ENCODE results near the gene ASPSCR1.
"Not testable (repeated sequence)": the region's sequence is repeated elsewhere in the genome, so short reads cannot be mapped to it uniquely, and the experiment has no call there.

ASPSCR1 gene

DNA sequence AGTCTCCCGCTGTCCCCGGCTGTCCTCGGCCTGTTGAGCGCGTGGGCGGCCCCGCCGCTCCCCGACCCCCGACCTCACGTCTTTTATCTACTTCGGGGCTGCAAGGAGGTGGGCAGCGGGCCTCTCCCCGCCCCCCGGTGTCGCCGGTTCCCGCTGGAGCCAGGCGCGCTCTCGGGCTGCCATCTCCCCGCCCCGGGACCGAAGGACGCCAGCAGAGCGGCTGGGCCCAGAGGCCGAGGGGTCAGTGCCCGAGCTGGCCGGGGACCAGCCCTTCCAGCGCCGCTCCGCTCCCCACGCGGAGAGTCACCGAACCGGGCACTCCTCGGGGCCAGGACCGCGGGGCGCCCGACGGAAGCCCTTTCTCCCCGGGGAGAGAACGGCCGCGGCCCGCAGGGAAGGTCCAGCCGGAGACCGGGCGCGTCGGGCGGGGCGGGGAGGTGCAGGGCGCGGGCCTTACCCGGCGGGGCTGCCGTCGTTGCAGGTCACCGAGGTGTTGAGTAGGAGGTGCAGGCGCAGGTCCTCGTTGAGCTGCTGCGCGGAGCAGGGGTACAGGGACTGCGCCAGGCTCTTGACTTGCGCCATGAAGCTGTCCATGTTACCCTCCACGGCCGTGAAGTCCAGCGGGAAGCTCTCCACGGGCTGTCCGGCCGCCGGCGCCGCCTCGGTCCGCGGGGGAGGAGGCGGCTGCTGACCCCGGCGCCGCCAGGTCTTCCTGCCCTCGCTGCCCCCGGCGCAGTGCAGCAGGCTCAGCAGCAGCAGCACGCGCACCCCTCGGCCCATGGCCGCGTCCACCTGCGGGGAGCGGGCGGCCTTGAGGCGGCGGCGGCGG lies 17.1 kb upstream of the ASPSCR1 start:
- no peak for DNase-seq (ENCODE audit: low read depth)

DNA sequence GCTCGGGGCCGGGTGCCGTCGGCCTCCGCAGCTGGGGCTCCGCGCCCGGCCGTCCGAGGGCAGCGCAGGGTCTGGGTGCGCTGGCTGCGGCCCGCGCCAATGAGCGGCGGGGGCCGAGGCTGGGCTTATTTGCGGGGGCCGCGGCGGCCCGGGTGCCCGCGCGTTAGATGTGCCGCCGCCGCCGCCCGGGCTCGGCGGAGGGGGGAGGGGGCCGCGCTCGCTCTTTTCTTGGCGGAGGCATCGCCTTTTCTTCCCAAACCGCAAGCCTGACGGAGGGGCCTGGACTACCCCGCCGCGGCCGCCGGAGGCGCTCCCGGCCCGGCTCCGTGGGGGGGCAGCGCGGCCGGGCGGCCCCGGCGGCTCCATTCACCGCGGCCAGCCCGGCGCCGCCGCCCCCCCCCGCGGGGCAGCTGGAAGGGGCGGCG lies 16.3 kb upstream of the ASPSCR1 start, which contains the start of gene NOTUM:
NOTUM (minus strand) TSS at position 101 of the 425 bp plus-strand sequence. CDS start 278 bp downstream, outside the sequence.
- DNase-seq (ENCODE audit: low read depth) = no peak

DNA sequence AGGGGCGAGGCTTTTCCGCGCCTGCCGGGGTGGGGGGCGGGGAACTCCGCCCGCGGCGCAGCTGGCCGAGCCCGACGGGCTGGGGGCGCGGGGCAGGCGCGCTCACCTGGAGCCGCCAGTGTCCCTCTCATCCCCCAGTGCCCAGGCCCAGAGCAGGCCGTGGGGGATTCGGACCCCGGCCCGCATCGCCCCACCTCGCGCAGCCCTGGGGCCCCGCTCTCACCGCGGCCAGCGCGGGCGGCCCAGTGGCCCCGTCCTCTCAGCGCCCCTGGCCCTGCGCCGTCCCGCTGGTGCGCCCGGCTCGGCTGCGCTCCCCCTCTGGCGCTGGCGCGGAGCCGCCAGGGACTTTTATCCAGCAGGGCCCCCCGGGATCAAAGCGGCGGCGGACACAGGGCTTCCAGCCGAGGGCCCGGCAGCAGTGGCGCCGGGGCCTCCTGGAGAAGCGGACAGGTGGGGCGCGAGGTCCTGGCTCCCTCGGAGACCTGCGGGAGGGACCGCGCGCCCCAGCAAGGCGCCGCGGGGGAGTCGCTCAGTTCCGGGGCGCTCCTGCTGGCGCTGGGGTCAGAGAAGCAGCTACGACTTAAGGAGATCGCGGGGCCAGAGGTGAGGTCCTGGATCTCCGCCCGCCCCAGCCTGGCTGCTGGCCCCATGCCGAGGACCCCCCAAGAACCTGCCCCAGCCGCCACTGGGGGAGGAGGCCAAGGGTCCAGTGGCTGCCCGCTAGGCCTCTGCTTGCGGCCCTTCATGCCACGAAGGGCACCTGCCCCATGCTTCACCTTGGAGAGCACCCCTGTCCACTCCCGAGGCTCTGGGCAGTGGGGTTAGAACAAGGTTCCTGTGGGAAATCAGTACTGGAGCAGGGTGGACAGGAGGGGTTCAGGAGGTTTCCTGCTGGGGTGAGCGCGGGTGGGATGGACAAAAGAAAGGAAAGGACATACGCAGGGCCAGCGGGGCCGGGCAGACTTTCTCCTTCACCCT lies 15.6 kb upstream of the ASPSCR1 start:
- no peak for DNase-seq (ENCODE audit: low read depth)

DNA sequence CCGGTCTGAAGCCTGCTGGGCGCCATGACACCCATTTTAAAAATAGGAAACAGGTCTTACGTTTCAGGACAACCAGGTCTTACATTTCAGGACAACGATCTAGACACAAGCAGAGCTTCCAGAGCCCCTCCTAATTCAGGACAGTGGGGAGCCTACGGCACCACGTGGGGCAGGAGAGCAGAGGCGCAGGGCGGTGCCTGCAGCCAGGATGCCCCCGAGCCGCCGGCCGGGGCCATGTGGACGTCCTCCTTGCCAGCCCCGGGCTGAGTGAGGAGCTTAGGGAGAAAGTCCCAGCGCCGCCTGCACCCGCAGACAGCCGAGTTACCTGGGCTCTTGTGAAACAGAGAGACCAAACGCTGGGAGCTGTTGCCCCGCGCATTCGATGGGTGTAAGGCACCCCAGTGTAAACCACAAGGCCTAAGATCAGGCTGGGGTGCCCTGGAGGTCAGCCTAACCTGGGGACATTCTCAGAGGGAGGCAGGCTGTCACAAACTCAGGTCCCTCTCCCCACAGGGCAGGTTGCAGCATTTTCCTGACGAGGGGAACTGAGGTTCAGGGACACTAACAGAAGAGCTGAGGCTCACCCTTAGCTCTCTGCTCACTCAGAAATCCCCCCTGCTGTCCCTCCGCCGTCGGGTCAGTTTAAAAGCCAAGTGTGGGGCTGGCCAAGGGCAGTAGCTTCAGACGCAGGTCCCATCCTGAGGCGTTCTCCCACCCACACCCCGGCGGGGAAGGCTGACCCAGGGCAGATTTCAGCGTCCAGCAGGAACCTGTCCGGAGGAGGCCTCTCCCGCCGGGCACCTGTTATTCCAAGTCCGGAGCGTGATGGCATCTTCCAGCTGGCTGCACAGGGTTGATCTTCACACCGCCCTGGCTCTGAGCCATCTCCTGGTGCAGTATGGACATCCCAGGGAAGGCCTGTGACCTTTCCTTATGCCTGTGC lies 14.7 kb upstream of the ASPSCR1 start:
- DNase-seq (ENCODE audit: low read depth) = no peak

DNA sequence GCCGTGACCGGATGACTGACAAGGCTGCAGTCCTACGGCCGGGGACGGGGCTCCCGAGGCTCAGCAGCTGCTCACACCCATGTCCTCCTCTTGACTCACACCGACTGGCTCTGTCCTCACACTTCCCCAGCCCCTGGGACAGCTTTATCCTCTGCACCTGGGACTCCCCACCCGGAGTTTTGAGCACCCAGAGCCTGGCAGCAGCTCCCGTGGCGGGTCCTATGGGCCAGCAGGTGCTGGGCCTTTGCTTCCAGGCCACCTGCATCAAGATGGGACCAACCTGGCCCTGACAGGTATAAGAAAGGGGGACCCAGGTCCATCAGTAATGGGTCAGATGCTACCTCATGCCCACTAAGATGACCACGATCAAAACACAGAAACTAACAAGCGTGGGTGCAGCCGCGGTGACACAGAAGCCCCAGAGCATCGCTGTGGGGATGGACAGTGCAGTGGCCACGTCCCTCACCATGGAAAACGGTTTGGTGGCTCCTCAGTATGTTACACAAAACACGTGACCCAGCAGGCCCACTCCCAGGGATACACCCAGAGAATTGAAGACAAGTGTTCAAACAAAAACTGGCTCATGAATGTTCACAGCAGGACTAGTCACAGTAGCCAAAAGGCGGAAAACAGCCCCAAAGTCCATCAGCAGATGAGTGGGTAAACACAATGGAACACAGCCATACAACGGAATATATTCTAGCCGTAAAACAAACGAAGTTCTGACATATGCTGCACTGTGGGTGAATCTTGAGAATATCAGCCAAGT lies 13.2 kb upstream of the ASPSCR1 start:
- DNase-seq (ENCODE audit: low read depth) = no peak

DNA sequence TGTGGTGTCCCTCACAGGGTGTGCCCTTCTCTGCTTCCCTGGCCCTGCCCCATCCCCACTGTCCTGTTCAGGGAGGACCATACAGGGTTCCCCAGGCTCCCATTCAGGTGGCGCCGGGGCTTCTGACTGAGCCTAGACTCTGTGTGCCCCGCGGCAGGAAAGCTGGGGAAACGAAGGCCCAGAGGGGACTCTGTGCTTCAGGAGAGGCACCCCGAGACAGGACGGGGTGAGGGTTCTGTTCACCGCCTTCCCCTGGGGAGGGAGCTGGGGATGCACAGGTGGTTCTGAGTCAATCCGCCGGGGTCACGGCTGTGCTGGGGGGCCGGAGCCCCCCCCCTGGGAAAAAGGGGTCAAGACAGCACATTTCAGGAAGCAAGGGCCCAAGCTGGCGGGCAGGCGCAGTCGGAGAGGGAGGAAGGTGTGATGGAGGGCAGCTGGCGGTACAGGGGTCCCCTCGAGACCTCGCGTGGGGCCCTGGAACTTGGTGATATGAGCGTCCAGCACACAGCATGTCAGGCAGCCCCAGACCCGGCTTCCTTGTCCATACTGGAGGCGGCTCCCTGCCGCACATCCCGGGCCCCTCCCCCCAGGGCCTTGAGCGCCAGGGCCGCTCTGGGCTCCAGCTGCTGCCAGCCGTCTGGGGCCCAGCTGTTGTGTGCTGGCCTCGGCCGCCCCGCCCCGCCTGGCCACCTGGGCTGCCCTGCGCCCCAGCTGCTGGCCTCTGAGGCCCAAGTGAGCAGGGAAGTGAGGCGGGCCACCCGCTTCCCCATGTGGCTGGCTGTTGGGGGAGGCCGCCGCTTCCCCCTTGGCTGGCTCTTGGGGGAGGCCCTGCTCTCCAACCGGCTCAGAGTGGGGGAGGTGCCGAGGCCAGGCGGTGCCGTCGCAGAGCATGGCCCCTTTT lies 10.8 kb upstream of the ASPSCR1 start:
- no peak for DNase-seq (ENCODE audit: low read depth)

DNA sequence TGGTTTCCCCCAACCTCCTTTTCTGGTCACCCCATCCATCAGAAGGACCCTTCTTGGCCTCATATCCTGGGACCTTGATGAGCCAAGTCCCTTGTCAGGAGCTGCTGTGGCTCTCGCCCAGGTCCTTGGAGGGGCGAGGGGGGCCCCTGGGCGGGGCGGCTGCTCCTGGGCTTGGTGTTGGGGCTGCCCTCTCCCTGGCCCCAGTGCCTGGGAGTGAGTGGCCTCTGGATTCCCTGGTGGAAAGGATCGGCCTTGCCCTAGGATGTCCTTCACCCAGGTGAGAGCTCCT lies 10.2 kb upstream of the ASPSCR1 start:
- DNase-seq (ENCODE audit: low read depth) = no peak

DNA sequence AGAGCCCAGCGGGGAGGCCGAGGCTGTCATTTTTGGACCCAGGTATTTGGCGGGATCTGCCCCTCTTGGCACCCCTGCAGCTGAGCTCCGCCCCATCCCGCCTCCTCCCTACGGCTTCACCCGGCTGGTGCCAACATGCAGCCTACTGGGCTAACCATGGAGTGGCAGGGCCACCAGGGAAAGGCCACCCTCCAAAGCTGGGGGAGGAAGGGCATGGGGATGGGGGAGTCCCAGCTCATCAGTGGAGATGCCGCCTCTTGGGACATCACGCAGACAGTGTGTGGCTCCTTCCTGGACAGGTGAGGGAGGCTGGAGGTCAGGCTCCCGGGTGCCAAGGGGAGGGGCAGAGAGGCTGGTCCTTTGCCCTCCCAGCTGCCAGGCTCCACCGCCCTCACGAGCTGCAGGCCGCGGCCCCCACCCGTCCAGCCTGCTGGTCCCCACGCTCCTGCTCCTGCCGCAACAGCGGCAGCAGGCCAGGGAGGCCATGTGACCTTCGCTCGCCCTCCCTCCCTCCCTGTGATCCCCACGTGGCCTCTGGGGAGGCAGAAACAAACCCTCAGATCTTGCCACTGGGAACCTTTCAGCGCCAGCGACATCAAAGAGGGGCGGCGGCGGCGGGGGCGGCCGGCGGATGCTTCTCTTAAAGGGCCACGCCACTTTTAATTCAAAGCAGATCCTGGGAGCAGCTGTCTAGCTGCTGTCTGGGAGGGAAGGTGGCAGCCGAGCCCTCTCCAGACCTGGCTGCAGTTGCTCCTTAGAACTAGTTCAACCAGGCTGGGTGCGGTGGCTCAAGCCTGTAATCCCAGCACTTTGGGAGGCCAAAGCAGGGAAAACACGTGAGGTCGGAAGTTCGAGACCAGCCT lies 9.7 kb upstream of the ASPSCR1 start:
- peak; percentile 62 for DNase-seq (ENCODE audit: low read depth)

DNA sequence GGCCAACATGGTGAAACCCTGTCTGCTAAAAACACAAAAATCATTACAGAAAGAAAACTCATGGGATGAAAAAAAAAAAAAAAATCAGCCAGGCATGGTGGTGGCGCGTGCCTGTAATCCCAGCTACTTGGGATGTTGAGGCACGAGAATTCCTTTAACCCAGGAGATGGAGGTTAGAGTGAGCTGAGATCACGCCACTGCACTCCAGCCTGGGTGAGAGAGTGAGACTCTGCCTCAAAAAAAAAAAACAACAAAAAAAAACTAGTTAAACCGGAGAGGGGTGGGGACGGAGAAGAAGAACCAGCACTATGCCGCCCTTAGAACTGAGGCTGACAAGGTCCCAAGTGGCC lies 9.1 kb upstream of the ASPSCR1 start:
- DNase-seq (ENCODE audit: low read depth) = no peak

DNA sequence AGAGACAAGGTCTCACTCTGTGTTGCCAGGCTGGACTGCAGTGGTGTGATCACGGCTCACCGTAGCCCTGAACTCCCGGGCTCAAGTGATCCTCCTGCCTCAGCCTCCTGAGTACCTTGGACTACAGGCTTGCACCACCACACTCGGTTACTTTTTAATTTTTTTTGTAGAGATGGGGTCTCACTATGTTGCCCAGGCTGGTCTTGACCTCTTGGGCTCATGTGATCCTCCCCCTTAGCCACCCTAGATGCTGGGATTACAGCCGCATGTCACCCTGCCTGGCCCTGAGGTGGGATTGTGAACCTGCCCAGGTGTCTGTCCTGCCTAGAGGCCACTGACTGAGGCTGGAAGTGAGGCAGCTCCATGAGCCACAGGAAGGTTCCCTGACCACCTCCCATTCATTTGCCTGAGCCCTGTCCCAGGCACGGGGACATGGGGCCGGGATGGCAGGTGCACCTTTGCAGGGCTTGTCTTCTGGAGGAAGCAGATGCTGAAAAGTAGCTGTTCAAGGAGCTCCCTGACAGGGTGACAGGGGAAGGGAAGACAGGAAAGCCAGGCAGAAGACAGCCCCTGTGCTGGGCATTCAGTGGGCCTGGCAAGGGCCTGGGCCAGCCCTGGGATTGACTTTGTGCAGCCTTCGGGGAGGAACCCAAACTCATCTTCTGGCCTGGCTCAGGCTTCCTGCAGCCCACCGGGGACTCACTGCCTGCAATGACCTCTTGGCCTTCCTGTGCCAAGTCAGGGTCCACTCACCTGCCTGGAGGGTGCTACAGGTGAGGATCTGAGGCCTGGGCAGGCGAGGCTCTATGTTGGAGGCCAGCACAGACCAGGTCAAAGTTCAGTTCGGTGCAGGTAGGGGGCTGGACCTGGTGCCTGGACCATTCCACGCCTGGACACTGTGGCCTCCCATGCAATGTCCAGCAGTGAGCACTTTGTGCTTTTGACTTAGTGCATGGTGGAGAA lies 8.3 kb upstream of the ASPSCR1 start:
- DNase-seq (ENCODE audit: low read depth) = no peak

DNA sequence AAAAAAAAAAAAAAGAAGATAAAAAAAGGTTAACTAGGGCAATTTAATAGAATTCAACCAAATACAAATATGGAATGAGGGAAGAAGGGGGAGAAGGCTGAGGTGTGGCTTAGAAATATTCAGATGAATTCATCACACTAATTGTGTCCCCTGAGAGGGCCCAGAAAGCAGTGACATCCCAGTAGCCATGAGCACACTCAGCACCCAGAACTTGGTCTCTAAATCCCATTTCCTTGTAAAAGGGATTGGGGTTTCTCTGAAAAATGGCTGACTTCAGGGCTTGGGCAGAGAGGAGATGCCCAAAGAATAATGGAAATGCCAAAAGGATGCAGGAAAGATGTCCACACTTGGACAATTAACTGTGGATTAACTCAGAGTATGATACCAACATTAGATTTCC lies 4.0 kb upstream of the ASPSCR1 start:
- DNase-seq (ENCODE audit: low read depth) = no peak

DNA sequence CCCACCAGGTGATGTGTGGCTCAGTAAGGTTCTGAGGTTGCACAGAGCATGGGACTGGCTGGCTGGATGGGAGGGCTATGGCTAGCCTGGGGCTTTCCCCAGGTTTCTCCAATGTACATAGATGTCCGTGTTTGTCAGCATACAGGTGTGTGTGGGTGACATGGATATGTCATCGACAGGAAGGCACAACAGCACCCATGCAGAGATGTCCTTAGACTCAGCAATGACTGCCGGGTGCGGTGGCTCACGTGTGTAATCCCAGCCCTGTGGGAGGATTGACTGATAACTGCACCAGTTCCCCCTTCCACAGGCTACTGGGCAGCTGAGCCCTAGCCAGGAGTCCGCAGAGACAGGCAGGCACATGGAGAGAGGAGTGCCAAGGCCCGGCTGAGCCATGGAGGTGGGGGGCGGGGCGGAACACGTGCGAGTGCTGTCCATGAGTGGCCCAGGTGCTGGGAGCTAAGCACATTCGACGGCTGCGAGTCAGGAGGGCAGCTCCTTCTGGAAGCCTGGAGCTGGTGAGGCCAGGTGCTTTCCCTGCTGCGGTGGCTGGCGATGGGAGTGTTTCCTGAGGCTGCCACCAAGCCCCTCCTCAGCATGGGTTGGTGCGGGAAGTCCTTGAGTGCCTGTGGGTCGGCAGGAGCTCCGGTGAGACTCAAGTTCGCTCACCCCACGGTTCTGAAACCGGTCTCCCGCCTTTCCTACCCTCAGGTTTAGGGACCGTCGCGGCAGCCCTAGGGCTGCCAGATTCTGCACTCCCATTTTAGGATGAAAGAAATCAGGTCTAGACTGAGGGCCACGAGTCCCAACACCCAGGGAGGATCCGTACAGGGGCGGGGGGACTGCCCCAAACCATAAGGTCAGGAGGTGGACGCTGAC lies 858 bp upstream of the ASPSCR1 start:
- peak; percentile 35 for DNase-seq (ENCODE audit: low read depth)

DNA sequence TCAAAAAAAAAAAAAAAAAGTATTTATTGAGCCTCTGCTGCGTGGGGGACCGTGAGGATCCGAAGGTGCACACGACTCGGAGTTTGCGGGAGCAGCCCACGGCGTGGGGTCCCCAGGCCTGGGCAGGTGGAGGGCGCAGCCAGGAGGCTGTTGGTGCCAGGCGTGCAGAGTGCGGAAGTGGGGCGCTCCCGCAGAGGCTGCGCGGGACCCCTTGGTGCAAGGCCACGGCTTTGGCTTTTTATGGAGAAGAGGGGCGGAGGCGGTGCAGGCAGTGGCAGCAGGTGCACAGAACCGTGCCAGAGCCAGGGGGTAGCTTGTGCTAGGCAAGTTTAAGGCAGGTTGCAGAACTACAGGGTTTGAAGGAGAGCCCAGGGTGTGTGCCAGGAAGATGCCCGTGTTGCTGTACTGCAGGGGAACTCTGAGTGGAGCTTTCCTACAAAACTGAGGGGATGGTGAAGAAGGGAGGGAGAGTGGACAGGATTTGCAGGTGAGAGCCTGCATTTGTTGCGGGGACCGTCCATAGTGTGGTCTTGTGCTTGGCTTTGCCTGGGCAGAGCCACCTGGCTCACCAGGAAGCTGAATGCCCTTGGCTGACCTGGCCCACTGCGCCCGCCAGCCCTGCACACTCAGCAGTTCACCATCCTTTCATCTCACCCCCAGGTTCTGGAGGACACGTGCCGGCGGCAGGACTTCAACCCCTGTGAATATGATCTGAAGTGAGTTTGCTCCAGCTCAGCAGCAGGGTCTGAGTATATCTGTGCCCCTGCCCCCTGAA lies 1.3 kb downstream of the ASPSCR1 start:
- DNase-seq (ENCODE audit: low read depth) = no peak

DNA sequence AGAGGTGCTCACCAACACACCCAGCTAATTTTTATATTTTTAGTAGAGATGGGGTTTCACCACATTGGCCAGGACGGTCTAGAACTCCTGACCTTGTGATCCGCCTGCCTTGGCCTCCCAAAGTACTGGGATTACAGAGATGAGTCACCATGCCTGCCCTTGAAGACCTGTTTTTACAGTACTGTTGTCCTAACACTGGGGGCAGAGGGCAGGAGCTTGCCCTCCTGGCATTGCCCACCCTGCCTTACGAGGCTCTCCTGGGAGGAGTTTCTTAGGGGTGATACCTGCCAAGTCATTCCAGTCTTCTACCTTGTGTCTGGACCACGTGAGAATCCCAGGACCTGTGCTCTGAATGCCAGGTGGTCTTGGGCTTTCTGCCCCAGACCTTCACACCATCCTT lies 2.7 kb downstream of the ASPSCR1 start:
- DNase-seq (ENCODE audit: low read depth) = no peak

DNA sequence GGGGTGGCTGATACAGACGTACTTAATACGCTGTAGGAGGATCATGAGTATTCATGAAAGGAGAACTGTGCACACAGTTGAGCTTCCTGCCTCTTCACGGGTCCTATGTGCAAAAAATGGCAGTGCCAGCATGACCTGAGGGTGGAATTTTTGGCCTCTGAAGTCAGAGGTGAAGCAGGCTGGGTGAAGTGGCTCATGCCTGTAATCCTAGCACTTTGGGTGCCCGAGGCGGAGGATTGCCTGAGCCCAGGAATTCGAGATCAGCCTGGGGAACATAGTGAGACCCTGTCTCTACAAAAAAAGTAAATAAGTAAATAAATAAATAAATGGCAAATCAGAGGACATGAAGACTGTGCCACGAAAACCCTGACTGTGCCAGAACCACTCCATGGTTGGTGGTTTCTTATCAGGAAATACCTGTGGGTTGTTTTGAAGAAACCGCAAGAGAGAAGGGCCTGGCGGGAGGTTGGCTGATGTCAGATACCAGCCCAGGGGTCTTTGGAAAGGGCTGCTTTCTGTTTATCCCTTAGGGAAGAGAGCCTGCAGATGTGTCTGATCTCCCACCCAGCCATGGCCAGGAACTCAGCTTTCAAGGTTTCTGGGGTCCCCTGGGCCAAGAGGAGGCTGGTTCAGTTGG lies 3.4 kb downstream of the ASPSCR1 start:
- no peak for DNase-seq (ENCODE audit: low read depth)

DNA sequence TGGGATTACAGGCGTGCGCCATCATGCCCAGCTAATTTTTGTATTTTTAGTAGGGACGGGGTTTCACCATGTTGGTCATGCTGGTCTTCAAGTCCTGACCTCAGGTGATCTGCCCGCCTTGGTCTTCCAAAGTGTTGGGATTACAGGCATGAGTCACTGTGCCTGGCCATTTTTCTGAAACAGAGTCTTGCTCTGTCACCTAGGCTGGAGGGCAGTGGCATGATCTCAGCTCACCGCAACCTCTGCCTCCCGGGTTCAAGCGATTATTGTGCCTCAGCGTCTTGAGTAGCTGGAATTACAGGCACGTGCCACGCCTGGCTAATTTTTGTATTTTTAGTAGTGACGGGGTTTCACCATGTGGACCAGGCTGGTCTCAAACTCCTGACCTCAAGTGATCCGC lies 4.1 kb downstream of the ASPSCR1 start:
- DNase-seq (ENCODE audit: low read depth) = not testable (repeated sequence)

All from stimulated activated CD8-positive, alpha-beta memory T cell treated with anti-CD3 and anti-CD28 coated beads, Interleukin-15, amount 100 ng/mL, for 24 hours (primary cell).